HCT116 (cell line): Measurements from ENCODE around the gene PPP1R10. TPM values are rescaled to one million over a fixed set of nuclear protein-coding genes. Genes with fewer than 3 reads are reported as not detected.

Experiments
- ATAC-seq: fragments of 200-7000 bp; cut with Tn5 transposase; 2 replicates; pipeline ENCODE4 v1.9.1; 2020; ENCODE audit warnings: mild to moderate bottlenecking, moderate library complexity
- BruUV-seq: library from RNA; stranded (reverse); fragments of 400-500 nt; replicated peaks from 2 replicates; lab custom pipeline; 2021; lab: Mats Ljungman, UMichigan
- CTCF ChIA-PET: fragments of 300-600 bp; sonication (Branson Sonifier 250); formaldehyde crosslinking; loops from one replicate; lab custom pipeline; 2021; ENCODE audit warnings: antibody characterized with exemption; lab: Charles Lee
- POLR2A ChIA-PET: fragments of 300-600, 350-600 bp; sonication (Branson Sonifier 250); formaldehyde crosslinking; loops from one replicate; lab custom pipeline; 2021; ENCODE audit warnings: antibody characterized with exemption; lab: Charles Lee
- RAD21 ChIA-PET, 2 experiments: fragments of 300-600 bp; sonication (Branson Sonifier 250); formaldehyde crosslinking; loops; one replicate each; lab custom pipeline; 2023; ENCODE audit warnings: low total read pairs in 2 of 2; ENCODE audit not compliant: uncharacterized antibody in 2 of 2, unreplicated experiment in 2 of 2, low non-redundant PET in 1 of 2; lab: Charles Lee
- DNase-seq: peaks from one replicate; pipeline ENCODE4 v3.0.0-alpha.2; 2010; ENCODE audit warnings: low read depth, low spot score
- H2AFZ ChIP-seq: fragments of 200-600 bp; shearing (Covaris generic), sonication (generic); 2 replicates; pipeline ENCODE4 v1.6.1; 2017; ENCODE audit warnings: low read depth, mixed run types, mixed read lengths, antibody characterized with exemption, low read length; ENCODE audit not compliant: poor library complexity, severe bottlenecking
- H3K27ac ChIP-seq: 2 replicates; pipeline ENCODE4 v1.5.1; 2012; ENCODE audit warnings: low read depth, low read length
- H3K27me3 ChIP-seq: fragments of 200-600 bp; sonication (generic); 2 replicates; pipeline ENCODE4 v1.6.1; 2016; ENCODE audit warnings: mixed run types, low read length, mixed read lengths; ENCODE audit not compliant: insufficient read depth
- H3K36me3 ChIP-seq, 2 experiments: fragments of 200-500 bp in 1 of 2; fragments of 200-600 bp in 1 of 2; sonication (Bioruptor generic) in 1 of 2; sonication (generic) in 1 of 2; 2 replicates each; pipeline versions ENCODE4 v1.5.1 to v1.6.1; 2014 to 2016; ENCODE audit warnings: low read length in 2 of 2, inconsistent platforms in 1 of 2, mixed read lengths in 1 of 2, mixed run types in 1 of 2; ENCODE audit not compliant: insufficient read depth in 2 of 2, control insufficient read depth in 1 of 2
- H3K4me1 ChIP-seq, 2 experiments: fragments of 200-600 bp in 1 of 2; sonication (generic) in 1 of 2; 2 replicates each; pipeline versions ENCODE4 v1.5.1 to v1.6.1; 2012 to 2017; ENCODE audit warnings: low read length in 2 of 2, inconsistent platforms in 1 of 2, mild to moderate bottlenecking in 1 of 2, mixed read lengths in 1 of 2, mixed run types in 1 of 2, moderate library complexity in 1 of 2; ENCODE audit not compliant: insufficient read depth in 2 of 2, control insufficient read depth in 1 of 2
- H3K4me2 ChIP-seq: fragments of 200-600 bp; sonication (generic); 2 replicates; pipeline ENCODE4 v1.6.1; 2017; ENCODE audit warnings: mixed run types, low read length, mixed read lengths
- H3K4me3 ChIP-seq, 2 experiments: fragments of 200-600 bp in 1 of 2; sonication (generic) in 1 of 2; replicated peaks in 1 of 2; 2 replicates each; pipeline ENCODE4 v1.5.1; 2011 to 2016; ENCODE audit warnings: low read length in 2 of 2, control low read depth in 1 of 2, low read depth in 1 of 2, mild to moderate bottlenecking in 1 of 2, mixed read lengths in 1 of 2, mixed run types in 1 of 2
- H3K79me2 ChIP-seq: fragments of 200-600 bp; sonication (generic); 2 replicates; pipeline ENCODE4 v1.6.1; 2017; ENCODE audit warnings: mild to moderate bottlenecking, mixed run types, low read length, moderate library complexity, mixed read lengths; ENCODE audit not compliant: insufficient read depth
- H3K9ac ChIP-seq: fragments of 200-600 bp; sonication (generic); 2 replicates; pipeline ENCODE4 v1.6.1; 2016; ENCODE audit warnings: low read length, mixed read lengths
- H3K9me2 ChIP-seq: fragments of 200-600 bp; sonication (generic), shearing (Covaris generic); 2 replicates; pipeline ENCODE4 v1.6.1; 2017; ENCODE audit warnings: mixed run types, mild to moderate bottlenecking, moderate library complexity; ENCODE audit not compliant: insufficient read depth
- H3K9me3 ChIP-seq, 2 experiments: fragments of 200-500 bp in 1 of 2; fragments of 200-600 bp in 1 of 2; sonication (Bioruptor generic) in 1 of 2; sonication (generic) in 1 of 2; 2 replicates each; pipeline ENCODE4 v1.6.1; 2014 to 2017; ENCODE audit warnings: low read length in 2 of 2, mixed read lengths in 2 of 2, inconsistent platforms in 1 of 2, low read depth in 1 of 2, mild to moderate bottlenecking in 1 of 2, mixed run types in 1 of 2, moderate library complexity in 1 of 2; ENCODE audit not compliant: control insufficient read depth in 1 of 2, insufficient read depth in 1 of 2
- H4K20me1 ChIP-seq: fragments of 200-600 bp; sonication (generic), shearing (Covaris generic); 2 replicates; pipeline ENCODE4 v1.6.1; 2017; ENCODE audit warnings: mixed run types, mild to moderate bottlenecking, moderate library complexity; ENCODE audit not compliant: insufficient read depth
- EGR1 ChIP-seq: IDR thresholded peaks from 2 replicates; pipeline ENCODE4 v1.6.1; 2012; ENCODE audit warnings: low read depth
- POLR2A ChIP-seq: IDR thresholded peaks from 2 replicates; pipeline ENCODE4 v1.7.0; 2011; ENCODE audit warnings: borderline replicate concordance; ENCODE audit not compliant: insufficient read depth, insufficient read length; ENCODE audit errors: extremely low read depth
- POLR2AphosphoS5 ChIP-seq: IDR thresholded peaks from 2 replicates; pipeline ENCODE4 v1.6.1; 2011; ENCODE audit warnings: mild to moderate bottlenecking, low read depth, low read length, moderate library complexity
- RAD21 ChIP-seq: IDR thresholded peaks from 2 replicates; pipeline ENCODE4 v1.6.1; 2012; ENCODE audit warnings: low read depth, mild to moderate bottlenecking
- TCF7L2 ChIP-seq: IDR thresholded peaks from 2 replicates; pipeline ENCODE4 v1.7.0; 2011; ENCODE audit warnings: borderline replicate concordance, inconsistent platforms; ENCODE audit not compliant: insufficient read depth, insufficient read length; ENCODE audit errors: extremely low read depth
- YY1 ChIP-seq: IDR thresholded peaks from 2 replicates; pipeline ENCODE4 v1.6.1; 2011; ENCODE audit warnings: low read length, low read depth, moderate library complexity, mild to moderate bottlenecking; ENCODE audit not compliant: insufficient replicate concordance; ENCODE audit errors: extremely low read depth
- ZFX ChIP-seq: fragments of 450-650 bp; IDR thresholded peaks from 2 replicates; pipeline ENCODE4 v1.6.1; 2017
- intact Hi-C: fragments of 100-400 bp; cut with micrococcal nuclease; formaldehyde crosslinking; loops from 2 replicates; pipeline ENCODE4 v1.10.0; 2022
- total RNA-seq: library from RNA; stranded (reverse); gene quantifications from one replicate; pipeline ENCODE4 v1.2.1, GENCODE V29; 2021; ENCODE audit not compliant: unreplicated experiment
- TF ChIP-seq, protein P1 (sequence below): IDR thresholded peaks from 2 replicates; pipeline ENCODE4 v1.6.1; 2012
- TF ChIP-seq, protein P2 (sequence below): IDR thresholded peaks from 2 replicates; pipeline ENCODE4 v1.6.1; 2012

Gene PPP1R10
- total RNA-seq, 1 experiment from 2014 or later, result 104 TPM

DNA sequence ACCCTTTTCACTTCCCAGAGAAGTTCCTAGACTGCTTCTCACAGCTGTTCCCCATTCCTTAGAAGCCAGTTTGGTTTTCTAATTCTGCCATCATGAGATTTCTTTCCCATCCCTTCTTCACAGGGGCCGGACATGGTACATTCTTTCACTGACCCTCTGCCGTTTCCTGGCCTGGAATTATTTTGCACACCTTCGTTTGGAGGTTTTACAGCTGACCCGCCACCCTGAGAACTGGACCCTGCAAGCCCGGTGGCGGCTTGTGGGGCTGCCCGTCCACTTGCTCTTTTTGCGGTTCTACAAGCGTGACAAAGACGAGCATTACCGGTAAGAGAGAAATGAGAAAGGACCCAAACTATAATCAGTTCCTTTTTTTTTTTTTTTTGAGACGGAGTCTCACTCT, 34.1 kb upstream of the PPP1R10 start:
- peaks cover 23% of the 10 kb centered on the region for H3K79me2 ChIP-seq
- no peak overlapping the region for H3K4me3 ChIP-seq
- ChIA-PET RAD21 (no interaction called here), CTCF (no interaction called here), POLR2A (interaction anchor here (0.8 to 1.5 kb wide), 2 partner anchors 80 to 94 kb away, joined by 3 to 4 read pairs; partner anchors contain the start of gene PRR3)
- ATAC-seq (no peak), DNase-seq (no peak)
- no peaks in the 10 kb centered on the region for H4K20me1 ChIP-seq
- H3K27me3 ChIP-seq, result no peaks in the 10 kb centered on the region
- no peak overlapping the region for H3K9ac ChIP-seq
- H3K9me3 ChIP-seq, result no peaks in the 10 kb centered on the region
- H3K4me2 ChIP-seq, result no peak overlapping the region
- intact Hi-C loops, result no loop called here
- no TSS peak for BruUV-seq
- peaks cover 5 to 12% of the 10 kb centered on the region in 2 experiments for H3K4me1 ChIP-seq
- peaks cover 32 to 44% of the 10 kb centered on the region in 2 experiments; a peak in 3 of 4 replicates for H3K36me3 ChIP-seq
- TF ChIP-seq POLR2AphosphoS5, result 0 out of 2 replicates have a peak, but pooled peaks have one; percentile 8
- TF ChIP-seq, protein P1, sequence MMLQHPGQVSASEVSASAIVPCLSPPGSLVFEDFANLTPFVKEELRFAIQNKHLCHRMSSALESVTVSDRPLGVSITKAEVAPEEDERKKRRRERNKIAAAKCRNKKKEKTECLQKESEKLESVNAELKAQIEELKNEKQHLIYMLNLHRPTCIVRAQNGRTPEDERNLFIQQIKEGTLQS, result no peak
- H3K27ac ChIP-seq, result no peak overlapping the region
- no peaks in the 10 kb centered on the region for H3K9me2 ChIP-seq
- no peak overlapping the region for H2AFZ ChIP-seq

DNA sequence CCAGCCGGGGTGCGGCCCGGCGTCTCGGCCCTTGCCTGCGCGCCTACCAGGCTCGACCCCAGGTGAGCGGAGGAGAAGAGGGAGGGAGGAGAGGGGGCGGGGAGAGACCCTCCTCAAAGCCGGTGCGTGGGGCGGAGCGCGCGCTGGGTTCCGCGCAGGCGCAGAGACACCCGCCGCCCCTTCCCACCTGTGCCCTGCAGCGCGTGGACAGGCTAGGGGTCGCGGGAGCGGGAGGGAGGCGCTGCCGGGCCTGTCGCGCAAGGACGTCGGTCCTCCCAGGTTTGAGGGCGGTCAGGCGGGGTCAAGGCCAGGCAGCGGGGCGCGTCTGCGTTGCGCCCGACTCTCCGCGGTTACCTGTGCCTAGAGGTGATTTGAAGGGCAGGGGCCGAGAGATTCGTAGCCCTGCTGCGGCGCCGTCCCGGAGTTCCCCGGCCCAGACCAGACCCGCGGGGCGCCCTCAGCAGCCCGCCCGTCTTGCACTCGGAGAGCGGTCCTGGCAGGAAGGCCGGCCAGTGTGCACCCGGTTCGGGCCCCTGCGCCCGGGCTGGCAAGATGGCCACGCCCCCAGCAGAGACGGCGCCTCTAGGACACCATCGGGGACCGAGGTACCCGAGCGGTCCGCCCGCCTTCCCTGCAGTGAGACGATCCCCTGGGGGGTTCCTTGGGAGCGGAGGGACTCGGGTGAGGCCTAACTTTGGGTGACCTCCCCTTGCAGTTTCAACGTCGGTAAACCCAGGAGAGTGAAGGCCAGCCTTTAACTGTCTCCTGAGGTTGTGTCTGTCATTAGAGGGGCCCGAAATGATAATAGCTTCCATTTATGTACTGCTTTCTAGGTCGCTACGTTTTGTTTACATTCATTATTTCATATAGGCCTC, 30.4 kb upstream of the PPP1R10 start:
- Histone ChIP-seq H3K4me1 (peaks cover 6 to 15% of the 10 kb centered on the region in 2 experiments), H2AFZ (no peak overlapping the region), H3K9me2 (no peaks in the 10 kb centered on the region), H3K9ac (peak overlapping the region; percentile 96), H3K36me3 (peaks cover 20% of the 10 kb centered on the region in 2 experiments; a peak in 3 of 4 replicates), H3K9me3 (no peaks in the 10 kb centered on the region), H4K20me1 (no peaks in the 10 kb centered on the region), H3K79me2 (peaks cover 23% of the 10 kb centered on the region), H3K4me2 (peak overlapping the region; percentile 82), H3K27me3 (no peaks in the 10 kb centered on the region), H3K4me3 (peak overlapping the region; percentile 85 to 92), H3K27ac (peak overlapping the region; percentile 94)
- TF ChIP-seq POLR2A (peak; percentile 41), TCF7L2 (no peak), YY1 (peak; percentile 53), RAD21 (no peak), EGR1 (no peak; the same call in 1 of the 2 replicates), POLR2AphosphoS5 (peak; percentile 40; the same call in 1 of the 2 replicates), ZFX (peak; percentile 81)
- TF ChIP-seq, protein P2, sequence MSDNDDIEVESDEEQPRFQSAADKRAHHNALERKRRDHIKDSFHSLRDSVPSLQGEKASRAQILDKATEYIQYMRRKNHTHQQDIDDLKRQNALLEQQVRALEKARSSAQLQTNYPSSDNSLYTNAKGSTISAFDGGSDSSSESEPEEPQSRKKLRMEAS, result peak; percentile 77; the same call in 1 of the 2 replicates
- ATAC-seq (peak; percentile 80), DNase-seq (peak; percentile 37)
- intact Hi-C loops, result no loop called here
- ChIA-PET POLR2A (interaction anchor here (1.0 to 1.3 kb wide), 2 partner anchors 30 to 83 kb away, joined by 3 read pairs; partner anchors contain the start of genes MRPS18B and PPP1R10), CTCF (no interaction called here), RAD21 (interaction anchor here in 1 of 2 experiments (1.0 kb wide), 1 partner anchor 83 kb away, joined by 4 read pairs; no protein-coding TSS in a partner anchor)
- no TSS peak for BruUV-seq
